Epithelial cell of prostate (primary cell): ENCODE measurements around the gene VAV2.
A peak's percentile ranks its signal among the peaks of the same experiment; 100 is the strongest.

Experiments
- DNase-seq: peaks from one replicate; pipeline ENCODE4 v3.0.0-alpha.2; 2011; ENCODE audit warnings: low read depth, low spot score
- H3K27ac ChIP-seq: fragments of 450-650 bp; 2 replicates; pipeline ENCODE4 v1.5.1; 2017; ENCODE audit warnings: mild to moderate bottlenecking

Gene VAV2

DNA sequence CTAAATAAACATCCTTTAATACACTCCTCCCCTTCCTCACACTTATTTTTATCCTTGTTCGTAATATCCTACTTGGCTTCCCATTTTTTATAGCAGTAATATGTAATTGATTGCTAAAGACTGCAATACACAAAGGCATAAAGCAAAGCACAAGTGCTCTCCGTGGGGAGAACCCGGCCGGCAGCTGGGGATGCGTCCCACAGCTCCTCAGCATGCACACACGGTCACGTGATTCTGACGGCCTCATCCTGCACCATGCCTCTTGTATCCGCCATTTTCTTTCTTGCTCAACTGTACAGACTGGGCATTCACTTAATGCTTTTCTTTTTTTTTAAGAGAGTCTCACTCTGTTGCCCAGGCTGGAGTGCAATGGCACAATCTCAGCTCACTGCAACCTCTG is 36.0 kb upstream of the VAV2 start:
- H3K27ac ChIP-seq, result no peak overlapping the region
- DNase-seq, result no peak

DNA sequence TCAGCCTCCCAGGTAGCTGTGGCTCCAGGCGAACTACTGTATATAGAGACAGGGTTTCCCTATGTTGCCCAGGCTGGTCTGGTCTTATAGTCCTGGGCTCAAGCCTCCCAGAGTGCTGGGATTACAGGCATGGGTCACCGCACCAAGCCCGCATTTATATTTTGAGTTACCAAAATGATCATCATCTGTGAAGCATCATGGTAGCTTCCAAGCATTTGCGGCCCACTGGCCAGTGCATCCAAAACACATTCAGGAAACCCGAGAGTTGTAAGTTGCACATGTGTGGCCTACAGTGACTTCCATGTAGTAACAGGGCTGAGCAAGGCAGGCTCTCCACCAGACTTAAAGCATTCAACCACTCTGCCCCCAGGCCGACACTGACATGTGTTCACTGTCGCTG is 35.4 kb upstream of the VAV2 start:
- H3K27ac ChIP-seq, result no peak overlapping the region
- DNase-seq, result no peak

DNA sequence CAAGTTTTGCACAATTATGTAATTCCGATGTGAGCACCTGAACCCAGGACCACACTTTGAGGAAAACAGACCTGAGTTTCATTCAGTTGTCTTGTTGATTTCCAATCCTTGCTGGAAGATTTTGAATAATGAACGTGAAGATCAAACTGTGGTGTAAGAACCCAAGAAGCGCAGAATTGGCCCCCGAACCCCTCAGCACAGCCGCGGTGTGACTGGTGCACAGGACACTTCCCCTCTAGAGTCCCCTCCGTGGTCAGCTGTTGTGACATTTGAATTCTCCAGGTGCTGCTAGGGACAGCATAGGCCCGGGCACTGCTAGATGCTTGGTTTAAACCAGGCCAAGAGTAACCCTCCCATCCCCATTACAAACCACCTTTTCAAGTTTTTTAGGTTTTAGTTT is 34.9 kb upstream of the VAV2 start:
- H3K27ac ChIP-seq, result no peak overlapping the region

DNA sequence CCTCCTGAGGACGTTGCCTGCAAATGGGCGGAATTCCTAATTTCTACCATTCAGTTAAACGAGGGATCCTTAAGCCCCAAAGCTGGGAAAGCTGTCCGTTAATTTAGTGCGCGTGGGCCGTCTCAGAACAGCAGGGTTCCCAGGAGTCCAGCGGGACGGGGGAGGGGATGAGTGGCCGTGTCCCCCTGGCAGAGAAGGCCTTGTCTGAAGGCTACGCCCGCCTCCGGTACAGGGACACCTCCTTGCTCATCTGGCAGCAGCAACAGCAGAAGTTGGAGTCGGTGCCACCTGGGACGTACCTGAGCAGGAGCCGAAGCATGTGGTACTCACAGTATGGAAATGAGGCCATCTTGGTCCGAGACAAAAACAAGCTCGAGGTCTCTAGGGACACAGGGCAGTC is 34.5 kb upstream of the VAV2 start:
- H3K27ac ChIP-seq, result no peak overlapping the region
- DNase-seq, result no peak

More for the DNA sequence above, 34.9 kb upstream of the VAV2 start:
- no peak for DNase-seq

DNA sequence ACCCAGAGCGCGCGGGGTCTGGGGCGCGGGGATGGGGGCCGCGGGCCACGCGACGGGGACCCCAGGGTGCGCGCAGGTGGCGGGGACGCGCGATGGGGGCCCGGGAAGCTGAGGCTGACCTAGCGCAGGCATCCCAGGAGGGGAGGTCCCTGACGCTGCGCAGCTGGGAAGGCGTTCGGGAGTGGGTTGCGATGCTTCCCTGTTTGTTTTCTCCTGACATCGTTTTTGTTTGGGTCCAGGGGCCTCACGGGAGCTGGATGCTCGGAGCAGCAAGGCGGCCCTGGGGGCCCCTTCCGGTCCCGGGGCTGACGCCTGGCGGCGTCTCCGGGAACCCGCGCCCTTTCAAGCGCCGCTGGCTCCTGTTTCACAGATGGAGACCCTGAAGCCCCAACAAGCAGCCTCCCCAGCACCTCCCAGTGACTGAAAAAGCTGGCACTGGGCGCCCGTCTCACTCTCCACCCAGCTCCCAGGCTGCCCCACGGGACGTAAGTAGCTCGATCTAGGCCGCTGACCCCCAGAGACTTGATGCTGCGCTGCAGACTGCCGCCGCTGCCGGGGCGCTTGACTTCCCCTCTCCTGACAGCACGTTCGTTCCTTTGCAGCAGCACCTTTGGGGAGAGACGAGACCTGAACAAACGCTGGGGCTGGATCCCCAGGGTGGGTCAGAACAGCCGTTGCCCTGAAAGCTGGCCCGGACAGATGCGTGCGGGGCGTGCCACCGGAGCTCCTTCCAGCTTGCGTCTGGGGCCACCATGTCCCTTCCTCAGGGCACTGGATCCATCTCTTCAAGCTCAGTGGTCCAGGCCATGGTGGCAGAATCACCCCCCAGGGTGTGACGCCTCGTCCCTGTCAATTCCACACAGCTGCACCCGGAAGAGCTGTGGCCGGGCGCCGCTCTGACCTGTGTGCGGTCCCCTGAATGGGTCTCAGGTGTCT is 33.8 kb upstream of the VAV2 start:
- DNase-seq, result no peak
- H3K27ac ChIP-seq, result no peak overlapping the region

DNA sequence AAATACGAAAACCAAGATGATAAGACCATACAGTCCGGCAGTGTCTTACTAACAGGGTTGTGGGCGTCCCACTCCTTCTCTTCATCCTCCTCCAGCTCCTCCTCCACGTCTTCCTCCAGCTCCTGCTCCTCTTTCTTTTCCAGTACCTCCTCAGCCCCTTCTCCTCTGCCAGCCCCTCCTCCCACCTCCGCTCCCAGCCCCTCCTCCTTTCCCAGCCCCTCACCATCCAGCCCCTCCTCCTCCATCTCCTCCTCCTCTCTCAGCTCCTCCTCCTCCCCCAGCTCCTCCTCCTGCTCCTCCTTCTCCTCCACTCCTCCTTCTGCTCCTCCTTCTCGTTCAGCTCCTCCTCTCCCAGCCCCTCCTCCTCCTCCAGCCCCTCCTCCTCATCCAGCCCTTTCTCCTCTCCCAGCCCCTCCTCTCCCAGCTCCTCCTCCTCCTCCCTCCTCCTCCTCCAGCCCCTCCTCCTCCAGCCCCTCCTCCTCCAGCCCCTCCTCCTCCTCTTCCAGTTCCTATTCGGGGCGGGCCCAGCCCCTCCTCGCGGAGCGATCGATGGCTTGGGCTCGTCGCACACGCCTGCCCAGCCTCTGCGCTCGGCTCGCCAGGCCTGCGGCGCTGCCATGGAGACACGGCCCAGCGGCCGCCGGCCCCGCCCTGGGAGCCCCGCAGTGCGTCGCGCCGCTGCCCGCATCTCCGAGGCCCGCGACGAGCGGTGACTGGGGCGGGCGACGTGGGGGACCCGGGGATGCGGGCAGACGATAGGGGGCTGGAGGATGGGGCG is 32.9 kb upstream of the VAV2 start, which contains the start of gene BRD3OS:
TSS of gene BRD3OS (plus strand) at position 654 of the 778 bp plus-strand sequence. CDS start 1,267 bp downstream, outside the sequence.
- H3K27ac ChIP-seq, result no peak within 1 kb of the TSS

DNA sequence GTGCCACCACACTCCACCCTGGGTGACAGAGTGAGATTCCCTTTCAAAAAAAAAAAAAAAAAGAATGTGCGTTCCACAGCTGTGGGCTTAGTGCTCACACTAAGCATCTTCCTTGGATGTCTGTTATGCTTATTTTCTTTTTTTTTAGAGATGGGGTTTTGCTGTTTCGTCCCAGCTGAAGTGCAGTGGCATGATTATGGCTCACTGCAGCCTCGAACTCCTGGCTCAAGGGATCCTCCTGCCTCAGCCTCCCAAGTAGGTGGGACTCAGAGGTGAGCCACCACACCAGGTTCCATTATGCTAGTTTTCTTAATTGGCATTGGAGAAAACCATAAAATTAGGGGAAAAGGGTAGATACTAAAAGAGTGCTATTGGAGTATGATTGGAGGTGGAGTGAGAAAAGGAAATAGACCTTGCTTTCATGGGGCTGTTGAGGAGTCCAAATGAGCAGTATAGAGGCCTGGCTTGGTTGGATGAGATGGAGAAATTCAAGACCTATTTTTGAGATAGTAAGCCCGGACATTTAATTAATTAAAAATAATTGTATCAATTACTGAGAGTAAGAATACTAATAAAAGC is 32.2 kb upstream of the VAV2 start:
- H3K27ac ChIP-seq, result no peak overlapping the region
- no peak for DNase-seq

More for the DNA sequence above, 32.9 kb upstream of the VAV2 start, which contains the start of gene BRD3OS:
- peak; percentile 93 for DNase-seq

DNA sequence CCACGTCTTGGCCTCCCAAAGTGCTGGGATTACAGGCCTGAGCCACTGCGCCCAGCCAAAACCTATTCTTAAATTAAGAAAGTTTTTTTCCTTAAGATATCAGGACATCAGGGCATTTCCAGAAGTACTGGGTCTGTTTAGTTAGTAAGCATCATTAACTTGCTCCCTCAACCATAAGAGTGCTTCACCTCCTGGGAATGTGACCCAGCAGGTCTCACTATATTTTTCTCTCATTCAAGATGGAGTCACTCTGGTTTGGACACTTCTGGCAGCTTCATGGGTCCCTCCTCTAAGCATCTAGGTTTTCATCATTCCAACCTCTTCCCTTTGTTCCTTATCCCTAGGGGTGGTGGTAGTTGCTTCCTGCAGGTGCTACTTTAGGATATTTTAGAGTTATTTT is 22.8 kb upstream of the VAV2 start:
- no peak for DNase-seq
- no peak overlapping the region for H3K27ac ChIP-seq

DNA sequence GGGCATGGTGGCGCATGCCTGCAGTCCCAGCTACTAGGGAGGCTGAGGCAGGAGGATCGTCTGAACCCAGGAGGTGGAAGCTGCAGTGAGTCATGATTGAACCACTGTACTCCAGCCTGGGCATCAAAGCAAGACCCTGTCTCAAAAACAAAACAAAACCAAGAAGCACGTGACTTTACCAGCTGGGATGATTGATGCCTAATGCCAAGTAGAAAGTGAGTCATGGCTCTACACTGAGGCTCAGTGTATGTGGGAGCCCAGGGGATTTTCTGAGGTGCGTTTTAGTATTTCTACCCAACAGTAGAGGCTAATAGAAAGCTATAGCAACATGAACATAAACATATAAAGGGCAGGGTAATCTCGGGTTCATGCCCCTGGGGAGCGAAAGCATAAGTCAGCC is 19.3 kb upstream of the VAV2 start:
- H3K27ac ChIP-seq, result no peak overlapping the region
- no peak for DNase-seq

DNA sequence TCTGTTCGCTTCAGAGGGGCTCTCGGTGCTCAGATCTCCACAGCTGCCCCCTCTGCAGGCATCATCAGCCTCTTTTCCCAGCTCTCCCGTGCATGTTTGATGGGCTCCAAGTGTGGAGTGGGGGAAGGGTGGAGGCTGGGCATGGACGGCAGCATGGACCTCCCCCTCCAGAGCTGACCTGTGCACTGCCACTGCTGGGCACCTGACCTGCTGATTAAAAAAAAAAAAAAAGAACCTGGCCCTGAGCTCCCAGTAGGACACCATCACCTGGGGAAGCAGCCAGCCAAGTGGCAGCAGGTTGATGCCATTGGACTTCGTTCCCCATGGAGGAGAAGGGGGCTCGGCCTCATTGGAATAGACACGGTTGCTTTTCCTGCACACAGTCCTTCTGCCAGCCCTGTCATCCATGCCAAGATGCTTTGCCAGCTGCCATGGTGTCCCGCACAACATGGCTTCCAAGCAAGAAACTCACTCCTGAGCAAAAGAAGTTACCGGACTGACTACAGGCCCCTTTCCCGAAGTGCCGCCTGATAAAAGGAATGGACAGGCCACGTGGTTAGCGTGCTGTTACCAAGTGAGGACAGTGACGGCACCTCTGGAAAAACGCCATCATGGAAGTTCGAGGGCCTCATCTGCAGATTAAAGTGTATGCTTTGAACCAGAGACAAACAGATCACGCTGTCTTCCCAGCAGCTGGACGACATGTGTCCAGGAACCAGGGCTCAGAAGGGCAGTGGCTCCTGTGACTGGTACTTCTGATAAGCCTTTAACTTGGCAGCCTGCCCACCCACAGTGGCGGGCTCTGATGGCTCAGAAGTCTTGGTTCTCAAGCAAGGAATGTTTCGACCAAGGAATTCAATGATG is 18.4 kb upstream of the VAV2 start:
- DNase-seq, result no peak
- no peak overlapping the region for H3K27ac ChIP-seq

DNA sequence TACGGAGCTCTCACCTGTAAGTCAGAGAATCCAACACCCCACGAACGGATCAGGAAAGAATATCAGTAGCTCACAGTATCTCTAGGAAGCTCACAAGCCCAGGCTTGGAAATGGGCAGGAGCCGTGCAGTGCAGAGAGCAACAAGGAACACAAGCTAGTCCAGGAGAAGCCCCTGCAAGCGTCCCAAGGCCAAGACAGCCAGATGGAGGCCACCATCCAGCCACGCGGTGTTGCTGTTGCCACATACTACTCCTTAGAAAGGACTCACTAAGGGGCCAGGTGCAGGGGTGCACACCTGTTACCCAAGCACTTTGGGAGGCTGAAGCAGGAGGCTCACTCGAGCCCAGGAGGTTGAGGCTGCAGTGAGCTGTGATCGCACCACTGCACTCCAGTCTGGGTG is 15.4 kb upstream of the VAV2 start:
- H3K27ac ChIP-seq, result no peak overlapping the region
- DNase-seq, result no peak

DNA sequence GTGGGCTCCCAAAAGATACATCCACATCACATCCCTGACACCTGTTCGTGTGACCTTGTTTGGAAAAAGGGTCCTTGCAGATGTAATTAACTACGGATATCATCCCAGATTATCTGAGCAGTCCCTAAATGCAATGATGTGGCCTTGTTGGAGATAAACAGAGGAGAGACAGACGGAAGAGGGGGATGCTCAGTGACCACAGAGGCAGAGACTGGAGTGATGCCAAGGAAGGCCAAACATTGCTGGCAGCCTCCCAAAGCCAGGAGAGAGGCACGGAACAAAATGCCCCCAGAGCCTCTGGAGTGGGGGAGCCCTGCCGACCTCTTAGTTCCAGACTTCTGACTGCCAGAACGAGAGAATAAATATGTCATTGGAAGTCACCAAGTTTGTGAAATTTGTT is 15.0 kb upstream of the VAV2 start:
- DNase-seq, result no peak

DNA sequence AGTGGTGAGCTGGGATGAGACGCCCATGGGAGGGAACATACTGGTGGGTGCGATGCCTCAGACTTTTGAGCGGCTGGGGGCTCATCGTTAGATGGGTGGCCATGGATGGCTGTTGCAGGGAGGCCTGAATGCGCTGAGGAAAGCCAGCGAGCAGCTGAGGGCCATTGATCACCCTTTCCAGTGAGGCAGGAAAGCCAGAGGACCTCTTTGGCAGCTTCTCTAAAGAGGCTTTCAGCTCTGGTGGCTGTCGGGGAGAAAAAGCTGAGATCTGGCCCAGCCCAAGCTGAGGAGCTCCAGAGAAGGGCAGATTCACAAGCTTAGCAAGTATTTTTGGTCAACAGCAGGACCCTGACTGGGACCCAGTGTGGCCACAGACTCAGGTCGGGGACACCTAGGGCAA is 13.3 kb upstream of the VAV2 start:
- H3K27ac ChIP-seq, result no peak overlapping the region
- no peak for DNase-seq

More for the DNA sequence above, 15.0 kb upstream of the VAV2 start:
- H3K27ac ChIP-seq, result no peak overlapping the region

DNA sequence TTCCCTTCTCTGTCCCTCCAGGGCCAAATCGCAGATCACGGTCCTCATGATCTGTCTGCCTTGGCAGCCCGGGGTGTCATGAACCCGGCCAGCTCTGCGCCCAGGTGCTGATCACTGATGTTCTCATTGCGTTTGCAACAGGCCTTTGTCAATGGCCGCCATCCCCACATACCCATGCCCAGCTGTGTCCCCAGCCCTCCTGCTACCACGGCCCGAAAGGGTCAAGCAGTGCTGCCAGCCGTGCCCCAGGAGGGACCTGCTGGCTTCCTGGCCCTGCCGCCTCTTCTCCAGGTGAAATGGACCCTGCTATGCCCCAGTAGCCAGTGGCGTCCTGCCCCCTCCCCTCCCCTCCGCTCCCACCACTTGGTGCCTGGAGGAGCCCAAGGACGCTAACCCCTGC is 12.8 kb upstream of the VAV2 start:
- H3K27ac ChIP-seq, result no peak overlapping the region
- no peak for DNase-seq

DNA sequence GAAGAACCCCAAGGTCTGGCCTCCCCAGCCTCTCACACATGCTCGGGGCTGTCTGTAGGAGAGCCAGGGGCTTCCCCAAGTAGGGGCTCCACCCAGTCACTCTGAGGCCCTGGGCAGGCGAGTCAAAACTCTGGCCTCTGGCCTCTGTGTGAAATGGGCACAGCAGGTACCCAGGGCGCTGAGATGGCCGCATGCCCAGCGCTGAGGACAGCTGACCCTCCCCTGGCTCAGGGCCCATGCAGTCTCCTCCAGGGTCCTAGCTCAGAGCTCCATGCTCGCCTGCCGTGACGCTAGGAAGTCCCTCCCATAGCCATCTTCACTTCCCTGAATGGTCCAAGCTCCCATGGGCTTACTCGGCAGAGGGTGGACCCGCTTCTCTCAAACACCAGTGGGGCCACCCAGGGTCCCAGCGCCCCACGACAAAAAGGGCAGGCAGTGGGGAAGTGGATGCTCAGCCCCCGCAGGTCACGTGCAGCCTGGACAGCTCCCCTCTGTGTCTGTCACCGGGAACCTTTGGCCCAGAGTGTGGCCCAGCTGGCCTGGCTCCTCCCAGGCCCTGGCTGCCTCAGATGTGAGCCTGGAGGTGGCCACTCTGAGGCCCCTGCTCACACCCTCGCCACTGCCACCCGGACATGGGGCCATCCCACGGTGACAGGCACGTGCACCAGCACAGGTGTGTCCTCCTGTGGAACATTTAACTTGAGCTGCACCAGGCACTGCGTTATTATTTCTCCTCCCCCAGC is 12.2 kb upstream of the VAV2 start:
- no peak overlapping the region for H3K27ac ChIP-seq
- no peak for DNase-seq

DNA sequence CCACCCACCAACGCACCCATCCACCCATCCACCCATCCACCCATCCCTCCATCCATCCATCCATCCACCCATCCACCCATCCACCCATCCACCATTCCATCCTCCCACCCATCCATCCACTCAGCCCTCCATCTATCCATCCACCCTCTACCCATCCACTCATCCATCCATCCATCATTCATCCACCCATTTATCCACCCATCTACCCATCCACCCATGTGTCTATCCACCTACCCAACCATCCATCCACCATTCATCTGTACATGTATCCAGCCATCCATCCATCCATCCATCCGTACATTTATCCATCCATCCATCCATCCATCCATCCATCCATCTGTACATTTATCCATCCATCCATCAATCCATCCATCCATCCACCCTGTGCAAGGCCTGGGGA is 11.1 kb upstream of the VAV2 start:
- no peak overlapping the region for H3K27ac ChIP-seq
- no peak for DNase-seq

DNA sequence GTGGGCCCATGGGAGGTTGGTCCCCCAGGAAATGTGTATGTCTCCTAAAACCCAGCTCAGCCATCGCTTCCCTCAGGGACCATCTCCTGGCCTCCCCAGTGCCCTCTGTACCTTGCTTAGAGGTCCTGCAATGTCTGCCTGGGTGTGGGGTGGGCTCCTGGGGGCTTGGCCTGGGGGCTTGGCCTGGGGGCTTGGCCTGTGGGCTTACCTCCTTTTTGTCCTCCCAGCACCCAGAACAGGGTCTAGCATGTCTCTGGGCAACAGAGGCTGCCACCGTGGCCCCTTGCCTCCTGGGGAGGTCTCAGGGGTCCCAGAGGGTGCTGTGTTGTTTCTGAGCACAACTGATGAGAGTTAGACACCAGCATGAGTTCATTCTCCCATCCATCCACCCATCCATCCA is 10.7 kb upstream of the VAV2 start:
- DNase-seq, result no peak
- no peak overlapping the region for H3K27ac ChIP-seq

DNA sequence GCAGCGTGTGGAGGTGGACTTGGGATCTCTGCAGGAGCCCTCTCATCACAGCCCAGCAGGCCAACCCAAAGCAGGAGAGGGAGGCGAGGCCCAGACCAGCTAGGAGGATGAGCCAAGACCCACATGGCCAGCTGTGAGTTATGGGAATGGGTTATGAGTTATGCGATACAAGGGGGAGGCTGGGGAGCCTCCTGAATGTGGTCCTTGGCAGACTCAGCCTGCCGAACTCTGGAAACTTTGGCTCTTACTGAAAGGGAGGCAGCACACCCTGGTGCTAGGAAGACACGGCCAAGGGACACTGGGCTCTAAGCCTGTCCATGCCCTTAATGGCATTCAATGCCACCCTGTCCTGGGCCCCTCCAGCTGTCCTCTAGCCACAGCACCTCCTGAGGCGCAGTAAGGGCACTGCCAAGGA is 7.7 kb upstream of the VAV2 start:
- H3K27ac ChIP-seq, result no peak overlapping the region
- no peak for DNase-seq

DNA sequence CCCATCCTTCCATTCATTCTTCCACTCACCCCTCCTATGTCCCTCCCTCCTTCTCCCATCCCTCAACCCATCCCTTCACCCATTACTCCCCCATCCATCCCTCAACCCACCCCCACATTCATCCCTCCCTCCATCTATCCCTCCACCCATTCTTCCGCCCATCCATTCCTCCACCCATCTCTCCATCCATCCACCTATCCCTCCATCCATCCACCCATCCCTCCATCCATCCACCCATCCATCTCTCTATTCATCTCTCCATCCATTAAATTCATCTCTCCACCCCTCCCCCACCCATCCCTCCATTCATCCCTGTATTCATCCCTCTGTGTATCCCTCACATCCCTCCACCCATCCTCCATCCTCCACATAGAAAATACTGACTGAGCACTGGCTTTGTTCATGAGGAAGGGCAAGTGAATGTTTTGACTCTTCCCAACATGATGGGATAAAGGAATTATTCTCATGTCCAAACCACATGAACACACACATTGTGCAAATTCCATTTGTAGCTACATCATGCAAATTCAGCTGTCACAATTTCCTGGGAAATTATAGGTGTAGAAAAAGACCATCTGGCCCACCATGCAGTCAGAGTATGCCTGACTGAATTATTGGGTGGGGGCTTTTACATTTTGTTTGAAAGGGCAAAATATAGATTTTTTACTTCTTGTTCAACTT is 6.9 kb upstream of the VAV2 start:
- DNase-seq, result no peak
- no peak overlapping the region for H3K27ac ChIP-seq
